Suppressor macrophage (primary cell): ENCODE measurements around the gene RASGRF2.

Source experiments
- DNase-seq, 4 experiments: peaks; one replicate each; pipeline ENCODE4 v3.0.0-alpha.2; 2020 to 2022

Gene RASGRF2

GRCh38 chr5:81209869-81210493 lies 249.8 kb downstream of the RASGRF2 start:
- DNase-seq = no peak

DNA sequence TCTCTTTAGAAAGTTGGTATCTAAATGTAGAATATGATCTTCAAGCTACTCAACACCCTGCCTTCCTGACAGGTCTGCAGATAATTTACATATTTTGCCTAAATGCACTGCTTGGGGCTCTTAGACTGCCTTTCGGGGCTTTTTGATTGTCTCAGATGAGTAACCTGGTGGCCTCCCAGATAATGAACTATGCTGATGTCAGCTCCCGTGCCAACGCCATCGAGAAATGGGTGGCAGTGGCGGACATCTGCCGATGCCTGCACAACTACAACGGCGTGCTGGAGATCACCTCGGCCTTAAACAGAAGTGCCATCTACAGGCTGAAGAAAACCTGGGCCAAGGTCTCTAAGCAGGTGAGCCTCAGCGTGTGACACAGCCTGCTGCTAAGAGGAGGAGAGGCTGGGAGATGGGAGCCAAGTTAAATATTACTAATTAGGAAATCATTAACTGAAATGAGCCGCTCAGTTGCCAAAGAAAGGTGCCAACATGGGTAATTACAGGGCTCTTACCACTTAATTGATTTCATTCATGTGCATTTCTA lies 252.1 kb downstream of the RASGRF2 start:
- DNase-seq = no peak

GRCh38 chr5:81213070-81213469 lies 252.9 kb downstream of the RASGRF2 start:
- no peak for DNase-seq

GRCh38 chr5:81214848-81215247 lies 254.7 kb downstream of the RASGRF2 start:
- DNase-seq = no peak

- DNase-seq = no peak
Measured at GRCh38 chr5:81216152-81216551, 256.0 kb downstream of the RASGRF2 start.

DNA sequence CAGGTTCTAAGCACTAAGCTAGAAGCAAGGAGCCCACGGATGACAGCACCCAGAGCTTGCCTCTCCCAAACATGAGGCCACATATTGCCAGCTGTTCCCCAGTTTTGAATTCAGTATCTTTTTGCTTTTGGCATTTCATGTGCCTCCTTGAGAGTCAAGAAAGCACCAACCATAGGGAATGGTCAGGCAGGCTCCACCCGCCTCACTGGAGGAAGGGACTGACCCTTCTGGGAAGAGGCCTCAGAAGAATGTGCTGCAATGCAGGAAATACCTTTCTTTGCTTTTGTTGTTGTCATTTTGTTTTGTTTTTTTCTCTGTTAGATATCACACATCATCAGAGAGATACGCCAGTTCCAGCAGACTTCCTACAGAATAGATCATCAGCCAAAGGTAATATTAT lies 259.2 kb downstream of the RASGRF2 start:
- no peak for DNase-seq

DNA sequence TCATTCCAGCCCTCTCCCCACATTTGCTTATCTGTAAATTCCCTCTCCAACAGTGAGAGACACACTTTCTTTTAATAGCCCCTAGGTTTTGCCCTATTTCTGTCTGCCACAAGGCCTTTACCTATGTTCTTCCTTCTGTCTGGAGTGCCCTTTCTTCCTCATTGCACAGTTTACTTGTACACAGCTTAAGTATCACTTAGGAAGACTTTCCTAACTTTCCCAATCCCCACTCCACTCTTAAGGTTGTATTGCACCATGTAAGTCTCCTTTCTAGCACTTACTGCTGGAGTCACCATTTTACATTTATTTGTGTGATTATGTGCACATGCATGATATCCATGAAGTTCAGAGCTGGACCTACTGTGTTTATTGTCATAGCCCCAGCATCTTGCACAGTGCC lies 262.1 kb downstream of the RASGRF2 start:
- DNase-seq = no peak

DNA sequence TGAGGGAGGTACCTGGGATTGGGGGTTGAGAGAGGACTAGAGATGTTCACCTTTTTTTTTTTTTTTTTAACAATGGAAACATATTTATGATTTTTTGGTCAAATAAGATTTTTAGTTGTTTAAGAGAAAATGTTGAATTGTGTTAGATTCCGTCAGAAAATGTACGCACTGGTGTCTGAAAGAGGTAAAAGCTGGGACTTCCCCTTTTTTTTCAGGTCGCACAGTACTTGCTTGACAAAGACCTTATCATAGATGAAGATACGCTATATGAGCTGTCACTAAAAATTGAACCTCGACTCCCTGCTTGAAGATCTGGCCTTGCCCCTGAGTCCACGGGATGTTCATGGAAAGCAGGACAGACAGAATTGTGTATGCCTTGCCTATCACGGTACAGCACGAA lies 265.3 kb downstream of the RASGRF2 start:
- no peak for DNase-seq

DNA sequence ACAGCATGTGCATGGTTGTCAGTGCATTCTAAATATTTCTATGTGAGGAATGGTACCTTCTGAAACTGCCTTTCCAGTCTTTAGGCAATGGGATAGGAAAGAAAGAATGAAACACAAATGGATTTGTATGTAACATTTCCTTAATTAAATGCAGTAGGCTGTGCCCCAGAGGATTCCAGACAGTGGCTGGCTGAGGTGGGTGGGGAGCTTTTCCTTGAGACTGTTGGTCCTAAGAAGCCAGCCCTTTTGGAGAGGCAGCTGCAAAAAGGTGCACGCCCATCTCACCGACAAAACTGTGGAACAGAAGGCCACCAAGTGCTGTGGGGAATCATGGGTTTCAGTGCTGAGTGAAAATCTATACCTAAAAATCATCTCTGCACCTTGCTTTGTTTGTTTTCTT lies 266.1 kb downstream of the RASGRF2 start:
- no peak for DNase-seq

DNA sequence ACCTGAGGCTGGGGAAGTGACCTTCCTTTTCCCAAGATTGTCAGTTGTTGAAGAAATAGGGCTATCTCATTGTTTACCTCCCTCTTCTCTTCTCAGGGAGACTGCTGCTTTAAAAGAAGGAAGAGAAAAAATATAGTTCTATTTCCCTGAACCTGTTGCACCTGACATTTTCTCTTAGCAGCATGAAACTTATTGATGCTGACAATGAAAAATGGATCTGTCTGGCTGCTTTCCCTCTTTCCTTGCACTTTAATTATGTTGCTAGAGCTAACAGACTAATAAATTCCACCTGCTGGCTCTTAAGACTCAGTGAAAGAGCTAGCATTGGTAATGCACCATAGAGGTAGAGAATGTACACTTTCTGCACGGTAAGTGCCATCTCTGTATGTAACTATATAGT lies 266.8 kb downstream of the RASGRF2 start:
- DNase-seq = no peak

GRCh38 chr5:81228084-81228483 lies 267.9 kb downstream of the RASGRF2 start:
- DNase-seq = no peak

GRCh38 chr5:81230416-81230815 lies 270.3 kb downstream of the RASGRF2 start:
- no peak for DNase-seq

DNA sequence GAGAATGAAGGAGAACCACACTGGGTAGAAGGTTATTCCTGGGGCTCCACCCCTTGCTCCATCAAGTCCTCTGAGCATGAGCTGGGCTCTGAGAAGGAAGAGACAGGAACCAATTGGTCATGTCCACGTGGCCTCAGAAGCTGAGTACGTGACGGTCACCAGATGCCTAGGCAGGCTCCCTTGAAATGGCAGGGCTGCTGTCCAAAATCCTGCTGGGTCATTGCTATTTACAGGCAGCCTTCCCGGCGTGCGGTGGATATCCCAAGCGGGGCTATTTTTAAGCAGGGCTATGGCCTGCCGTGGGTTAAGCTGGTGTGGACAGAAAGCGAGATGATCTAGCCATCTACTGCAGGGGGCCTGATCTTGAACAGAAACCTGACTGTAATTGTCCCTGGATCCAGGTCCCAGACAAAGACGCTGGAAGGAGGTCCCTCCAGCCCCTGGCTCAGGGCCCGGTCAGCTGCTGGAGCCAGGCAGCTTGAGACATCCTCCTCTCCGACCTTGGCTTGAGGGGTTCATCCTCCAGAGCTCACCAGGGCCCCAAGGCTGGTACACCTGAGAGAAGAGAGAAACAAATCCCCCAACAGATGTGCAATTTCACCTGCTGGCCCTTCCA lies 272.4 kb downstream of the RASGRF2 start:
- no peak for DNase-seq

- DNase-seq = peak in 2 of 4 experiments; percentile 17 to 31
Measured at GRCh38 chr5:81233080-81233634, 273.0 kb downstream of the RASGRF2 start, which contains the start of gene CKMT2. CKMT2 (plus strand) TSS chr5:81233322; CDS start chr5:81251133, 17,811 bp downstream.

GRCh38 chr5:81234299-81234698 lies 274.1 kb downstream of the RASGRF2 start:
- no peak for DNase-seq

- DNase-seq = no peak
Measured at GRCh38 chr5:81234801-81235200, 274.6 kb downstream of the RASGRF2 start.

DNA sequence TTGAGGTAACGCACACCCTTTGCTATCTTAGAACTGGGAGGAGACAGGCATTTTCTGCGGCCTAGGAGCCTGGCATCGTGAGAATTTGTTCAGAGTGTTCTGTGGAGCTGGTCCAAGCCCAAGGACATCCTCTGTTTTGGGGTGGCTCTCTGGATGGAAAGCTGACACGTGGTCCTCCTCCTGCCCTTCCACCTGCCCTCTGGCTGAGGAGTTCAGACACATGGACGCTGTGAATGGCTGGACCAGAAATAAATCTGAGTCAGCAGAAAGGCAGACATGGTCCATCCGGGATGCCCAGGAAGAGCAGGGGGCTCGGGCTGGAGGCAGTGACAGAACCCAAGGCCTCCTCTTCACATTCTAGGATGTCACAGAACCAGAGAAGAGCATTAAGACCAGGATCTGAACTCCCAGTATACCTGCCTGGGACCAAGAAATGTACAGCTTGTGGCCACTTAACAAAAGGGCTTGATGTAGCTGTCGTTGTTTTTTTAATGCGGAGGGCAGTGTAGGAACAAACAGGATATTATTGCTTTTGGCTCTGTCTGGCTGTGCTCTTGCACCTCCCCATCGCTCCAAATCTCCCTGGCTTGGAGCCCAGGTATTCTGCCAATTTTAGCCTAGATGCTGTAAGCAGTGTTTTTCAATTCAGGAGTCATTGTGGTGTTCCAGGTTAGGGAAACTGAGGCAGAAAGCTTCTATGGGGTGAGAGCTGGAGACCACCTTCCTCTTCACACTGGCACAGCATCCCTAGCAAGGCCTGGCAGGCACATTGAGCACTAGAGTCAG lies 275.3 kb downstream of the RASGRF2 start:
- no peak for DNase-seq

GRCh38 chr5:81238460-81238859 lies 278.3 kb downstream of the RASGRF2 start:
- no peak for DNase-seq

DNA sequence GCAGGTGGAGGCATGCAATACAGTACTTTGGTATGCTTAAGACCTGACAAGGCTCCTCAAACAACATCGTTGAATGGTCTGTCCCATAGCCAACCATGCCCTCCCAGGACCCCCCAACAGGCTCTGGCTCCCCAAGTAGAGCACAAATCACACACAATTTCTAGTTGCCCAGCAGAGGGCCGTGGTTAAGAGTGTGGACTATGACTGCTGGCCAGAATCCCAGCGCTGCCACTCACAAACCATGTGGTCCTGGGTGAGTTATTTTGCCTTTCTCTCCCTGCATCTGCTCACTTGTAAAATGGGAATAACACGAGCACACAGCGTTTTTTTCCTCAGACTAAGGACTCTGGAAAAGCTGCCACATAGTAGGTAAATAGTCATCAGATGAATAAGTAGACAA lies 279.4 kb downstream of the RASGRF2 start:
- no peak for DNase-seq

- no peak for DNase-seq
Measured at GRCh38 chr5:81241001-81241400, 280.8 kb downstream of the RASGRF2 start.

GRCh38 chr5:81241961-81242648 lies 281.9 kb downstream of the RASGRF2 start:
- no peak for DNase-seq

DNA sequence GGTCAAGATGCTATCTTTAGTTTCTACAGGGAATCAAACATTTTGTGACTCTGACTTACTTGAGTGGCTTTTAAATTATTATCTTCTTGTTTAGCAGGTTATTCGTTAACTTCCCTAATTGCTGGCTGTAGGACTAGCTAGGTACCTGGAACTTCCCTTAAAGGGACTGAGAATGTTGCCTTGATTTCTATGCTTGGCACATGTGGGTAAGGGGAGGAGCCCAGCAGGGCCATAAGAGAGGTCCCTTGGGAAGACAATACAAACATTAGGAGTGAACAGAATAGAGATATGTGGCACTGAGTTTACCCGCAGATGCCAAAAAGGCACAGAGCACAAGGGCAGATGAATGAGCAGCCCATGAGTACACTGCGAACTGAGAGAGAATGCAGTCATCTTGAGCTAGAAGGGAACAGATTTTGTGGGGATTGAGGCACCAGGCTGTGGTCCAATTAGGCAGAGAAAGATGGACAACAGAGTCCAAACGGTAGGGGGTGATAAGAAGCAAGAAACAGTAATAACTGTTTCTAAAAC lies 282.8 kb downstream of the RASGRF2 start:
- DNase-seq = no peak
